HepG2 (cell line): Measurements from ENCODE around the gene IP6K3. TPM values are rescaled to one million over a fixed set of nuclear protein-coding genes. Genes with fewer than 3 reads are reported as not detected.

Experiments used
- ARID5B ChIP-seq: IDR thresholded peaks from 2 replicates; pipeline ENCODE4 v1.4.0; 2020; ENCODE audit warnings: mild to moderate bottlenecking, missing genetic modification reagents
- HMGA1 ChIP-seq: sonication (generic); formaldehyde crosslinking; conservative IDR thresholded peaks from 2 replicates; pipeline ENCODE4 v1.4.0; 2020; ENCODE audit warnings: missing genetic modification reagents
- MBNL3 ChIP-seq: fragments of 250-450 bp; sonication (Bioruptor Pico); conservative IDR thresholded peaks from 2 replicates; pipeline ENCODE4 v1.8.0; 2022; ENCODE audit warnings: mild to moderate bottlenecking, inconsistent platforms
- MEIS2 ChIP-seq: sonication (generic); formaldehyde crosslinking; IDR thresholded peaks from 2 replicates; pipeline ENCODE4 v1.9.0; 2021; ENCODE audit warnings: mild to moderate bottlenecking, missing genetic modification reagents
- PAF1 ChIP-seq: IDR thresholded peaks from 2 replicates; pipeline ENCODE4 v1.6.1; 2016; ENCODE audit warnings: missing genetic modification reagents, missing compliant biosample characterization
- PTBP1 ChIP-seq: fragments of 200-400 bp; formaldehyde crosslinking; IDR thresholded peaks from 2 replicates; pipeline ENCODE4 v1.6.1; 2018; ENCODE audit warnings: low read length, low read depth; ENCODE audit not compliant: poor library complexity, severe bottlenecking
- REL ChIP-seq: sonication (generic); formaldehyde crosslinking; conservative IDR thresholded peaks from 2 replicates; pipeline ENCODE4 v1.8.0; 2022; ENCODE audit warnings: mild to moderate bottlenecking, missing genetic modification reagents, moderate library complexity
- SP2 ChIP-seq: sonication (generic); formaldehyde crosslinking; IDR thresholded peaks from 2 replicates; pipeline ENCODE4 v1.5.1; 2020; ENCODE audit warnings: mild to moderate bottlenecking, missing genetic modification reagents
- THRA ChIP-seq: sonication (generic); formaldehyde crosslinking; IDR thresholded peaks from 2 replicates; pipeline ENCODE4 v1.4.0; 2020; ENCODE audit warnings: missing genetic modification reagents, borderline replicate concordance
- THYN1 ChIP-seq: sonication (generic); formaldehyde crosslinking; IDR thresholded peaks from 2 replicates; pipeline ENCODE4 v1.8.1; 2023; ENCODE audit warnings: low read depth, mild to moderate bottlenecking, moderate library complexity, missing genetic modification reagents, borderline replicate concordance
- TOE1 ChIP-seq: sonication (generic); formaldehyde crosslinking; IDR thresholded peaks from 2 replicates; pipeline ENCODE4 v1.4.0; 2020; ENCODE audit warnings: mild to moderate bottlenecking, missing genetic modification reagents
- UBTF ChIP-seq: sonication (generic); formaldehyde crosslinking; IDR thresholded peaks from 2 replicates; pipeline ENCODE4 v1.4.0; 2020; ENCODE audit warnings: mild to moderate bottlenecking, missing genetic modification reagents
- ZBTB7B ChIP-seq: sonication (generic); formaldehyde crosslinking; IDR thresholded peaks from 2 replicates; pipeline ENCODE4 v1.4.0; 2020; ENCODE audit warnings: missing genetic modification reagents
- ZFAT ChIP-seq: sonication (generic); formaldehyde crosslinking; conservative IDR thresholded peaks from 2 replicates; pipeline ENCODE4 v1.8.1; 2023; ENCODE audit warnings: missing genetic modification reagents, inconsistent platforms
- ZNF138 ChIP-seq: sonication (generic); formaldehyde crosslinking; IDR thresholded peaks from 2 replicates; pipeline ENCODE4 v1.5.0; 2020; ENCODE audit warnings: mild to moderate bottlenecking, low read depth, missing genetic modification reagents
- ZNF432 ChIP-seq: sonication (generic); formaldehyde crosslinking; IDR thresholded peaks from 2 replicates; pipeline ENCODE4 v1.5.0; 2020; ENCODE audit warnings: missing genetic modification reagents, mild to moderate bottlenecking, borderline replicate concordance
- ZNF503 ChIP-seq: sonication (generic); formaldehyde crosslinking; IDR thresholded peaks from 2 replicates; pipeline ENCODE4 v1.4.0; 2020; ENCODE audit warnings: missing genetic modification reagents
- ZNF850 ChIP-seq: sonication (generic); formaldehyde crosslinking; conservative IDR thresholded peaks from 2 replicates; pipeline ENCODE4 v1.9.0; 2021; ENCODE audit warnings: mild to moderate bottlenecking, missing genetic modification reagents
- polyA plus RNA-seq, 8 experiments: library from polyadenylated mRNA; depleted of rRNA in 3 of 8; stranded (reverse) in 7 of 8; unstranded in 1 of 8; fragments of >200 nt; fragmentation: Illumina TruSeq in 4 of 8; extraction: Trizol in 4 of 8; gene quantifications; 2 replicates each; pipeline versions ENCODE4 v1.2.1 to v1.2.3, GENCODE V29; 2011 to 2016; ENCODE audit warnings: low read depth in 4 of 8, missing spikeins in 1 of 8, mixed read lengths in 1 of 8; ENCODE audit not compliant: insufficient read depth in 1 of 8
- total RNA-seq, 5 experiments: library from RNA; depleted of rRNA; stranded (reverse); fragments of >200 nt; fragmentation: Illumina TruSeq; extraction: Trizol; gene quantifications; 2 replicates each; pipeline ENCODE4 v1.2.3, GENCODE V29; 2016; ENCODE audit warnings: low read depth in 1 of 5

IP6K3 gene
- total and polyA plus RNA-seq, 2 of the 13 experiments (the other 11 are each of a cell fraction or from before 2014, with no cell fraction given), result 0.11 to 0.18 TPM

GRCh38 chr6:33761922-33762629 is 15.4 kb upstream of the IP6K3 start (continued):
- TF ChIP-seq ZNF503 (0 out of 2 replicates have a peak, but pooled peaks have one; percentile 44), REL (CRISPR knock-in tag) (no peak), THYN1 (CRISPR knock-in tag) (no peak), ZNF138 (CRISPR knock-in tag) (peak; percentile 75; the same call in 1 of the 2 replicates), THRA (CRISPR knock-in tag) (peak; percentile 100), HMGA1 (CRISPR knock-in tag) (no peak), UBTF (CRISPR knock-in tag) (peak; percentile 95), MEIS2 (CRISPR knock-in tag) (peak; percentile 96), TOE1 (CRISPR knock-in tag) (no peak; the same call in 1 of the 2 replicates), ZBTB7B (CRISPR knock-in tag) (peak; percentile 90; the same call in 1 of the 2 replicates), ZNF850 (CRISPR knock-in tag) (no peak), ARID5B (CRISPR knock-in tag) (peak; percentile 93), ZFAT (CRISPR knock-in tag) (no peak), MBNL3 (no peak), PTBP1 (no peak), SP2 (CRISPR knock-in tag) (no peak), ZNF432 (CRISPR knock-in tag) (no peak), PAF1 (no peak)
